Colonic mucosa (tissue), 4 donors: ENCODE results near the gene SFMBT1. TPM values are rescaled to one million over a fixed set of nuclear protein-coding genes. Genes with fewer than 3 reads are reported as not detected.

ENCODE experiments used
- DNase-seq: peaks from one replicate; pipeline ENCODE4 v3.0.0-alpha.2; 2020
- H3K27ac ChIP-seq: fragments of 200-600 bp; one replicate; pipeline ENCODE4 v1.8.0; 2021
- H3K27me3 ChIP-seq: fragments of 200-600 bp; one replicate; pipeline ENCODE4 v1.8.0; 2021
- H3K36me3 ChIP-seq: fragments of 200-600 bp; one replicate; pipeline ENCODE4 v1.8.0; 2021
- H3K4me1 ChIP-seq: fragments of 200-600 bp; one replicate; pipeline ENCODE4 v1.8.0; 2021; ENCODE audit warnings: mild to moderate bottlenecking
- H3K4me3 ChIP-seq: fragments of 200-600 bp; one replicate; pipeline ENCODE4 v1.8.0; 2021
- H3K9ac ChIP-seq, 2 donors: one replicate each; pipeline ENCODE4 v1.7.0; 2013; ENCODE audit warnings: control low read depth in 2 of 2, low read depth in 2 of 2, low read length in 2 of 2
- H3K9me3 ChIP-seq: fragments of 200-600 bp; one replicate; pipeline ENCODE4 v1.8.0; 2021
- CTCF ChIP-seq: fragments of 200-600 bp; IDR thresholded peaks from one replicate; pipeline ENCODE4 v1.8.0; 2022; ENCODE audit warnings: antibody characterized with exemption, mild to moderate bottlenecking
- intact Hi-C: fragments of 100-400 bp; cut with DNase I; formaldehyde crosslinking; loops from one replicate; pipeline ENCODE4 v1.14.1; 2022
- total RNA-seq, 2 donors: library from RNA; stranded (reverse); fragmentation: NEBNext Ultra II Directional in 1 of 2; extraction: Animal tissue kit (Norgen Biotek cat#: 25700) in 1 of 2; gene quantifications; one replicate each; pipeline ENCODE4 v1.2.1, GENCODE V29; 2021
- donor health status: healthy.
- donor health status: DM: no; HTN: no; CAD: no.
- donor health status: DM: no; HTN: no; CAD: no.

Gene SFMBT1
- total RNA-seq, 2 donors from 2014 or later: 19.4 to 30.8 TPM

GRCh38 chr3:53081318-53081717 is 35.4 kb upstream of the SFMBT1 start:
- Histone ChIP-seq H3K27me3 (no peaks in the 10 kb centered on the region), H3K4me1 (no peaks in the 10 kb centered on the region), H3K27ac (no peak overlapping the region), H3K9me3 (no peaks in the 10 kb centered on the region), H3K9ac (no peak overlapping the region), H3K36me3 (no peaks in the 10 kb centered on the region), H3K4me3 (no peak overlapping the region)
- intact Hi-C loops: no loop called here
- TF ChIP-seq CTCF: no peak
- DNase-seq: no peak

GRCh38 chr3:53080612-53081205 is 34.8 kb upstream of the SFMBT1 start:
- no peak overlapping the region for H3K27ac ChIP-seq
- TF ChIP-seq CTCF: no peak
- no peaks in the 10 kb centered on the region for H3K9me3 ChIP-seq
- H3K36me3 ChIP-seq: no peaks in the 10 kb centered on the region
- intact Hi-C loops: no loop called here
- no peaks in the 10 kb centered on the region for H3K27me3 ChIP-seq
- H3K9ac ChIP-seq: no peak overlapping the region
- no peaks in the 10 kb centered on the region for H3K4me1 ChIP-seq
- H3K4me3 ChIP-seq: no peak overlapping the region
- no peak for DNase-seq

GRCh38 chr3:53079791-53080555 is 34.1 kb upstream of the SFMBT1 start:
- DNase-seq: no peak
- TF ChIP-seq CTCF: no peak
- no peak overlapping the region for H3K4me3 ChIP-seq
- H3K4me1 ChIP-seq: no peaks in the 10 kb centered on the region
- H3K9ac ChIP-seq: no peak overlapping the region
- no peaks in the 10 kb centered on the region for H3K9me3 ChIP-seq
- intact Hi-C loops: loop anchor here (10.0 kb wide), 2 partner anchors 225 to 335 kb away; no protein-coding TSS in a partner anchor
- H3K27me3 ChIP-seq: no peaks in the 10 kb centered on the region
- no peak overlapping the region for H3K27ac ChIP-seq
- H3K36me3 ChIP-seq: no peaks in the 10 kb centered on the region

- no peak for TF ChIP-seq CTCF
- H3K27ac ChIP-seq: no peak overlapping the region
- intact Hi-C loops: loop anchor here (10.0 kb wide), 2 partner anchors 224 to 334 kb away; no protein-coding TSS in a partner anchor
- no peak overlapping the region for H3K9ac ChIP-seq
- H3K4me1 ChIP-seq: no peaks in the 10 kb centered on the region
- no peak overlapping the region for H3K4me3 ChIP-seq
- H3K36me3 ChIP-seq: no peaks in the 10 kb centered on the region
- DNase-seq: no peak
- no peaks in the 10 kb centered on the region for H3K27me3 ChIP-seq
- H3K9me3 ChIP-seq: no peaks in the 10 kb centered on the region
Measured at GRCh38 chr3:53079147-53079546, 33.3 kb upstream of the SFMBT1 start.

GRCh38 chr3:53078656-53079055 is 32.8 kb upstream of the SFMBT1 start:
- Histone ChIP-seq H3K27me3 (no peaks in the 10 kb centered on the region), H3K27ac (no peak overlapping the region), H3K4me3 (no peak overlapping the region), H3K9ac (no peak overlapping the region), H3K36me3 (no peaks in the 10 kb centered on the region), H3K4me1 (no peaks in the 10 kb centered on the region), H3K9me3 (no peaks in the 10 kb centered on the region)
- no peak for DNase-seq
- TF ChIP-seq CTCF: no peak
- intact Hi-C loops: loop anchor here (10.0 kb wide), 2 partner anchors 224 to 334 kb away; no protein-coding TSS in a partner anchor
